HL-60/S4 treated with retinoic acid at 250 ng/mL for 4 days and 3 days (cell line): ENCODE measurements around the gene FUT8.
"Not testable (repeated sequence)": the region's sequence is repeated elsewhere in the genome, so short reads cannot be mapped to it uniquely, and the experiment has no call there.

Experiments used
- in situ Hi-C: fragments of 300-500 bp; cut with MboI; formaldehyde crosslinking; loops from 2 replicates; pipeline ENCODE4 v1.7.0; 2022; ENCODE audit warnings: low sequenced_read_pairs

FUT8 gene

DNA sequence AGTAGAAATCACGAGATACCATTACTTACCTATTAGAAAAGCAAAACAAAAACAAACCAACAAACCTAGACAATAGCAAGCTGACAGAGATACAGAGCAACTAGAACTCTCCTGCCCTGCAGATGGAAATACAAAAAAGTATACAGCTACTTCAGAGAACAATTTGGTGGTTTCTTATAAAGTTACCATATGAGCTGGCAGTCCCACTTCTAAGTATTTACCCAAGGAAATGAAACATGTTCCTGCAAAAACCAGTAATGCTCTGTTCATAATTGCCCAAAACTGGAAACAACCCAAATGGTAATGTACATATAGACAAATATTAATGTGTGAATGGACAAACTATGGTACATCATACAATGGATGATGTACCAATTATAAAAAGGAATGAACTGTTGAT, 31.7 kb downstream of the FUT8 start:
- in situ Hi-C loops = loop anchor here (25.0 kb wide), 1 partner anchor 518 kb away; no protein-coding TSS in a partner anchor

DNA sequence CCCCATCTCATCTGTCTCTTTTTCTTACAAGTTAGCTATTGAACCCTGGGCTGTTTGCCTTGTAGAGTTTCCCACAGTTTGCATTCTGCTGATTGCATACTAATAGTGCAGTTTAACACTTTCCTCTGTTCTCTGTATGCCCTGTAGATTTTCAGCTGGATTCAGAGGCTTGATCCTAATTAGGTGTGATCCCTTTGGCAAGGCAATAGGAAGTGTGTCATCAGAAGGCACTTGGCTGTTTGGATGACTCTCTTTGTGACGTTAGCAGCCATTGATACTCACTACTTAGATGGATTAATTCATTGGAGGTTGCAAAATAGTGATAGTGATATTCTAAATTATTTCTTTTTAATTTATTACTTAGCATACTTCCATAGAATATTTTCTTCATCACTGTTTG, 33.6 kb downstream of the FUT8 start:
- in situ Hi-C loops = loop anchor here (25.0 kb wide), 1 partner anchor 516 kb away; no protein-coding TSS in a partner anchor

DNA sequence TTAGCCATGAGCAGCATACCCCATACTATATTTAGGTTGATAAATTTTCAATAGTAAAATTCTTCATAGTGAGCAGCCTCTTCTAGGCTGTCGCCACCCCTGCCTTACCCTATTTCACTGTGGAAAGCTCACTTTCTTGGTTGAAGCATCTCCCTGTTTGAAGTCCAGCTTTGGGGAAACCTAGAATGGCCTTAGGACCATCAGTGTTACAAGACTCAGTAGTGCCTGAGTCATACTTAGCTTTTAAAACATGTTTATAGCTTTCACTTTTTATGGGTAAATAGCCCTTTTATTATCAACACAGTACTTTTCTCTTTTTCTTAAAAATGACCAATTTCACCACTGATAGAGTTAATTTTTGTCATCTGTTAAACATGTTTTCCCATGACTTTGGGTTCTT, 37.1 kb downstream of the FUT8 start:
- in situ Hi-C loops = loop anchor here (25.0 kb wide), 1 partner anchor 513 kb away; no protein-coding TSS in a partner anchor

DNA sequence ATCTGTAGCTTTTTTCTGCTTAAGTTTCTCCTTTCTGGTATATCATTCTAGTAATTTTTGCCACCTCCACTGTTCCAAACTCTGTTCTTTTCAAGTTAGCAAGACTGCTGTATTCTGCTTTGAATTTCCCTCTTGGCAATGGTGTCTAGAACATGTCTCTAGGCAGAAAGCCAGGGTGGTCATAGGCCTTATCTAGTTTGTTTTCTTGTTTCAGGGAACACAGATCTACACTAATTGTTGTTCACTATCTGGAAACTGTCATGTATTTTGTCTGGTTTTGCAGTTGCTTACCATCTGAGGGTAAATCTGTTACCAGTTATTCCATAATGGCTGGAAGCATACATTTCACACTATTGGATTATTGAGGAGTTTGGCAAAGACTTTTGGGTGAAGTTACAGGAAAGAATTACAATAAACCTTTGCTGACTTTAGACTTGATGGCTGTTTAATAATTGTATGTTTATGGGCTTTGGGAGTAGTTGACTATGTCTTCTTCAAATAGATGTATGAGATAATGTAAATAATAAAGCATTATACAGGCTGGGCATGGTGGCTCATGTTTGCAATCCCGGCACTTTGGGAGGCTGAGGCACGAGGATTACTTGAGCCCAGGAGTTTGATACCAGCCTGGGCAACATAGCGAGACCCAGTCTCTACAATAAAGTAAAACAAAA, 41.4 kb downstream of the FUT8 start:
- in situ Hi-C loops = no loop called here

DNA sequence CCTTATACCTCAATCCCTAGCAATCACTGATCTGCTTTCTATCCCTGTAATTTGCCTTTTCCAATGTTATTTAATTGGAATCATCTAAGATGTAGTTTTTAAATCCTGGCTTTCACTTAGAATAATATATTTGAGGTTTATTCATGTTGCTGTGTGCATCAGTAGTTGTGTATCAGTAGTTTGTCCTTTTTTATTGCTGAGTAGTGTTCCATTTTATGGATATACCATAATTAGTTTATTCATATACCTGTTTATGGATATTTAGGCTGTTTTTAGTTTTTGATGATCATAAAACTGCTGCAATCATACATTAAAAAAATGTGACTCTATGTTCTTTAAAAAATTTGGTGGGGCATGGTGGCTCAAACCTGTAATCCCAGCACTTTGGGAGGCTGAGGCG, 43.7 kb downstream of the FUT8 start:
- in situ Hi-C loops = no loop called here

DNA sequence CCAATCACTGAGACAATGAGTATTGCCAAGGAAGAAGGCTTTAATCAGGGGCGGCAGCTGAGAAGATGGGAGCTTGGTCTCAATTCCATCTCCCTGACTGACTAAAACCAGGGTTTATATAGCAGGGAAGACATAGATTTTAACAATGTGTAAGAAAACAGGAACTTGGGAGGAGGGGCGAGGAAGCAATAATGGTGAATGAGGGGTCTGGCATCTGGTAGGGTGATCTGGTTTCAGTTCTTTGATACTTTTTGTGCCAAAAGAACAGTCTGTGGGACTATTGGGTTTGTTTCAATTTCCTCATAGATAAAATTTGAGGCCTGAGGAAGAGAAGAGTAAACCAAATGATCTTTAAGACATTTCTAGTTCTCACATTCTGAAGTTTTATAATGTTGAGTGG, 49.2 kb downstream of the FUT8 start:
- in situ Hi-C loops = no loop called here

DNA sequence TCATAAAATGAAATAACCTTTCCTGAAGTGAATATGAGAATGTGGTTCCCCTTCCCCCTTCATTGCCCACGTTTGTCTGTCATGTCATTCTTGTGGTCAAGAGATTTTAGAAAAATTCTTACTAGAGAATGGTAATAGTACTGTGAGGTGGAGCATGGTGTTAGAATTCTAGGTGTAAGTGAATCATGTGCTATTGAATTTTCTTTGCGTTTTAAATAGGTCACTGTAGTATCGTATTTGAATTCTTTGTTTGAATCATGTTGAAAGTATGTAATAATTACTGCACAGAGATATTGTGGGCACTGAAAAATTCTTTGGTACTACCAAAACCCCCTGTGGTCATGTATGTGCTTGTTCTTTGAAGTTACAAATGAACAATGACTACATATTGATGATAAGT, 49.9 kb downstream of the FUT8 start:
- in situ Hi-C loops = no loop called here

DNA sequence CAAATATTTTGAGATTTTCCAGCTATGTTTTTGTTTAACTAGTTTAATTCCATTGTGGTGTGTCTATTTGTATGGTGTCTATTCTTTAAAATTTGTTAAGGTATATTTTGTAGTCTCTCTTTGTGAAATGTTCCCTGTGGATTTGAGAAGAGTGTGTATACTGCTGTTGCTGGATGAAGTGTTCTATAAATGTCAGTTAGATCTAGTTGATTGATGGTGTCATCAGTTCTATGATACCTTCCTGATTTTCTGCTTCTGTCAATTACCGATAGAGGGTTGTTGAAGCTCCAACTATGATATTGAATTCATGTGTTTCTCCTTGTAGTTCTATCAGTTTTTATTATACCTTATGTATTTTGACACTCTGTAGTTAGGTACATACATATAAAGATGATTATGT, 53.1 kb downstream of the FUT8 start:
- in situ Hi-C loops = no loop called here

DNA sequence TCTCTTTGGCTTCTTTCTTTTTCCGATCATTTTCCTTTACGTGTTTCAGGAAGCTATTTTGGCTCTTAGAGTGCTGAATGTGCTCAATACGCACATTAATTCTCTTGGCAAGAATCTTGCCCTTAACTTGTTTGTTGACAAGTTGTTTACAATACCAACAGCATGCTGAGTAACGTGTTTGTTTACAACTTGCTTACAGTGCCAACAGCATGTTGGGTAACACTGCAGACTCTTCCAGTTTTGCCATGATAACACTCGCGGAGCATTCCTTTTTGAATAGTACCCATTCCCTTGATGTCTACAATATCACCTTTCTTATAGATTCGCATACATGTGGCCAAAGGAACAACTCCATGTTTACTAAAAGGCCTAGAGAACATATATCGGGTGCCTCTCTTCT, 55.4 kb downstream of the FUT8 start:
- in situ Hi-C loops = not testable (repeated sequence)

DNA sequence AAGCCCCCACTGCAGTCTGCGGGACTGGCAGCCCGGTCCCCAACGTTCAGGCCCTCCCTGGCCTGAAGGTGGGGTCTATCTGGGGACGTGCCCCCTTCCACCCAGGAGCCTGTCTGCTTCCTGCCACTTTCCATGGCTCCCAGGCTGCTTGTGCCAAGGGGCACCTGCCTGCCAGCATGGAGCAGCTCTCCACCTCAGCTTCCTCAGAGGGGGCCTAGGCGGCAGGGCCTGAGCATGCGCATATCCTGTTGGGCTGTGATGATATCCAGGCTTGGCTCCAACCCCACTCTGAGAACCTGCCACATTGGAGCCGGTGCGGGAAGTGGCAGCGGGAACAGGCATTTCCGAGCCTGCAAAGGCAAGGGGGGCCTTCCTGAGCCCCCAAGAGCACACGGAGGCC, 57.4 kb downstream of the FUT8 start:
- in situ Hi-C loops = no loop called here

DNA sequence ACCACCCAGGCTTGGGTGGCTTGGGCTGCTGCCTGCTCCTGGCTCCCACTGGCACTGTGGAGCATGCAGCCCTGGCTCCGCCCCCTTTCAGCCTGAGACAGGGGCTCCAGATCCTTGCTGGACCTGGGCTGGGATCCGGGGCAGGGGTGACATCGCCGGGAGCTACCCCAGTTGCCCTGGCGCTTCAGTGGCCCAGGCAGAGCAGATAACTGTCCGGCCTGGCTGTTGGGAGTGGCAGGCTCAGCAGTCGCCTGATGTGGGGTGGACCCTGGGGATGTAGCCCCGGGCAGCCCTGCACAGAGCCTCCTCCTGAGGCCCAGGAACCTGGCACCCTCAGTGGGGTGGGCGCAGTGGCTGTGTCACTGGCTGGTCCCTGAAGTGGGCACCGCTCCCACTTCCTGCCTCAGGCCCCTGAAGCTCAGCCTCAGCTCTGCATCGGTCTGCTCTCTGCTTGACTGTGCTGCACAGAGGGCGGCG, 57.9 kb downstream of the FUT8 start:
- in situ Hi-C loops = no loop called here

DNA sequence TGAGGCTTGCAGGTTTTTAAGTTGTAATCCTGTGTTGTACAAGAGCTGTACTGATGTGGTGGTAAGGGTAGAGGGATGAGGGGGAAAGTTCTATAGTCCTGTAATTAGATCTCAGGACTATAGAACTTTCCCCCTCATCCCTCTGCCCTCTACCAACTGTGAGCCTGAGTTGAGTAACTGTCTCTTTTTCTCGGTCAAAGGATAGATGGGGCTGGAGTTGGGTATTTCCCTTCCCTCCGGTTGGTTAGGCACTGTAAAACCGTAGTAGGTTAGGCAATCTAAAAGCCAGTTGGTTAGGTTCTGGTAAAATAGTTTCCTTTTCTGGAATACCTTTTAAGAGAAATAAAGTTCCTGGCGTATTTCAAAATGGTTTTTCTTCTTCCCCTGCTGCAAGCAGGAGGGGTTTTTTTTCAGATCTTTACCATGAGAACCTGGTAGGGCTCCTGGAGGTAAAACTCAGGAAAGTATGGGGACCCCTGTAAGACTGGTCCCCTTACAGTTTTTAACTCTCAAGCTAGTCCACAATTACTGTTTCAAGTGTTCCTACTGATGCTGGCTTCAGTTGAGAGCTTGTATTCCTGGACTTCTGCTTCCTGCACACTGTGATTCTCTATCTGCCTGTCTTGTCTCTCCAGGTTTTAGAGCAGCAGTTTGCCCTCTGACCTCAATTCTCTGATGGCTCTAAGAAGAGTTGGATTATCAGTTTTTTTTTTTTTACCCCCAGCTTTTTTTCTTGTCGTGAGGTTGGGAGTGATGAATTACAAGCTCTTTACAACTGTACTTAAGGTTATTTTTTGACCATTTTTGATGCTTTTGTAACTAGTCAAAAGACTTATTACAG, 58.7 kb downstream of the FUT8 start:
- in situ Hi-C loops = no loop called here

DNA sequence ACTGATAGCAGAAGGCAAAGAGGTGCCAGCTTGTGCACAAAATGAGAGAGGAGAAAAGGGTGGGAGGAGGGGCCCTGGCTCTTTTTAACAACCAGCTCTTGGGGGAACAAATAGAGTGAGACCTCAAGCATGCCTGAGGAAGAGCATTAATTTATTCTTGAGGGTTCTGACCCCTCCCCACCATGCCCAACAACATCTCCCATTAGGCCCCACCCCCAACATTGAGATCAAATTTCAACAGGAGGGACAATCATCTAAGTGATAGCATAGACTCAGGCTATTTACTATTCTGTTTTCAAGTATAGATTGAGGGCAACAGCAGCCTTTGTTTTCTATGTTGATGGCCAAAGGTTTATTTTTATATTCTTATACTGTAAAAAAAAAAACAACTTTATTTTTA, 59.7 kb downstream of the FUT8 start:
- in situ Hi-C loops = no loop called here

DNA sequence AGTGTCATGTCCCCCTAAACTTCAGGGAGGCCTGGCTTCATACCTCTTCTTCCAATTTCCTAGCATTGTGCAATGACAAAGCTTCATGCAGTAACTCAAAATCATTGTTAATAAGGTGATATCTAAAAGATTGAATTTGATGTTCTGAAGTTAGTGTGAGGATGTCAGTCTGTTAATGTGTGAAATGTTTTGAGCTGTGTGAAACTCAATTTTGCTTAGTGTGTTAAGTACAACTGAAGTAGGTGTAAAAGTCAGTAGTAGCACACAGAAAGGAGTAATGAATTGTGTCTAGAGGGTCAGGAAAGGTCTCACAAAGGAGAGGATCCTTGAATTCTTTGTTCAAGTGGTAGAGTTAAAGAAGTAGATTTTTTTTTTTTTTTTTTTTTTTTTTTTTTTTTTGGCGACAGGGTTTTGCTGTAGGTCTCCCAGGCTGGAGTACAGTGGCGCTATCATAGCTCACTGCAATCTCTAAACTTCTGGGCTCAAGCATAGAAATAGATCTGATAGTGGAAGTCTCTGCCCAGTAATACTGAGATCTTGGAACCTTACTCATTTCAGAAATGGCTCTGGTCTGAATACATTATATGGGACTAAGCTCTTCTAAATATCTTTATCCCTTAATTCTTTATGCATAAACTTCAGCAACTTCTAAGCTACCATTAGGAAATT, 63.9 kb downstream of the FUT8 start:
- in situ Hi-C loops = no loop called here

DNA sequence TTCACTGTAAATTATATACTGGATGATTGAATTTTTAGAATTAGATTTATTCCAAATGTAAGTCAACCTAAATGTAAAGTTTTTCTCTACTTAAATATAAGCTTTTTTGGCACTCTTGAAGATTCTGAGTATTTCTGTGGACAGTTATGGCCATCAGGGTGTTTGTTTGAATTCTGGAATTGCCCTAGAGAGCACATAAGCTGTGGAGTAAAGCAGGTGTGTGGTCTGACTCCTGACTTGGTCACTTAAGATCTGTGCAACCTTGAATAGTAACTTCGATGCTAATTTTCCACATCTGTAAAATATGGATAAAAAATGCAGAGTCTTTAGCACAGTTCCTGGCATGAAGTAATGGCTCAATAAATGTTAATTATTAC, 64.4 kb downstream of the FUT8 start:
- in situ Hi-C loops = no loop called here

DNA sequence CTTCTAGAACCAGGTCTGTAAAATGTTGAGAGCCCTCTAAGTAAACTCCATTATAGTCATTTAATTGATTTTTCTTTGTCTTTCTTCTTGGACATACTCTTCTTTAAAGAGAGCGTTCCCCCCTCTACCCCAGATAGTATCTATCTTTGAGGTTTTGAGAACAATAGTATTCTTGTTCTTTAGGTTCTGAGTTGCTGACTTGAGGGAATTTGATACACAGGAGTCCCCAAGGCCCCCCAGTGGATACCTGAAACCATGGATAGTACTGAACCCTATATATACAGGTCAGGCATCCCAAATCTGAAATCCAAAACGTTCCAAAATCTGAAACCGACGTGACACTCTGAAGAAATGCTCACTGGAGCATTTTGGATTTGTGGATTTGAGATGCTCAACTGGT, 65.5 kb downstream of the FUT8 start:
- in situ Hi-C loops = no loop called here

DNA sequence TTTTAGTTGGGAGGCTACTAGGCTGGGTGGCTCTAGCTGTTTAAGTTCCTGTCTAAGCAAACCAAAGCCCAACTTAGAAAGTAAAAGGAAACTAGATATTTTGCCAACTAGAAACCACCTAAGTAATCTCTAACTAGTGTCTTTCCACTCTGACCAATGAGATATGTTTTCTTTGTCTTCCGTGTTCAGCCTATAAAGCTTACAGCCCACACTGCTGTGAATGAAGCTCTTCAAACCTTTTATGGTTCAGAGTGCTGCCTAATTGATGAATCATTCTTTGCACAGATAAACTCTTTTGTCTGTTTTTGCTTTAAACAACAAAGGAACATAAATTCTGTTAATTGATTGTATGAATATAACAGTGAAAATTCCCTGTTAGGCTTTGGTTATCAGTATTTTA, 66.1 kb downstream of the FUT8 start:
- in situ Hi-C loops = no loop called here

DNA sequence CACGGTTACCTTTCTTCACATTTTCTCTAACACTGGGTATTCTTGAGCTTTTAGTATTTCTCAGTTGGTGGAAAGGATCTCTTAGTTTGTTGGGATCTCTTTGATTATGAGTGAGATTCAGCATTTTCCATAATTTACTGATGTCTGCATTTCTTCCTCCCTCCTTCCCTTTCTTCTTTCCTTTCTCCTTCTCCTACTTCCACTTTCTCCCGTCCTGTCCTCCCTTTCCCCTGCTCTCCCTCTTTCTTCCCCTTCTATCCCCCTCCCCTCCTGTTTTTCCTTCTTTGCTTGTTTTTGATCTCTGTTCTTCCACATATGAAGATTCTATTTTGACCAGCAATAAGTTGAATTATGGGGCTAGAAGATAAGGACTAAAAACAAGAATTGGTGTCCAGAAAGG, 66.9 kb downstream of the FUT8 start:
- in situ Hi-C loops = no loop called here

DNA sequence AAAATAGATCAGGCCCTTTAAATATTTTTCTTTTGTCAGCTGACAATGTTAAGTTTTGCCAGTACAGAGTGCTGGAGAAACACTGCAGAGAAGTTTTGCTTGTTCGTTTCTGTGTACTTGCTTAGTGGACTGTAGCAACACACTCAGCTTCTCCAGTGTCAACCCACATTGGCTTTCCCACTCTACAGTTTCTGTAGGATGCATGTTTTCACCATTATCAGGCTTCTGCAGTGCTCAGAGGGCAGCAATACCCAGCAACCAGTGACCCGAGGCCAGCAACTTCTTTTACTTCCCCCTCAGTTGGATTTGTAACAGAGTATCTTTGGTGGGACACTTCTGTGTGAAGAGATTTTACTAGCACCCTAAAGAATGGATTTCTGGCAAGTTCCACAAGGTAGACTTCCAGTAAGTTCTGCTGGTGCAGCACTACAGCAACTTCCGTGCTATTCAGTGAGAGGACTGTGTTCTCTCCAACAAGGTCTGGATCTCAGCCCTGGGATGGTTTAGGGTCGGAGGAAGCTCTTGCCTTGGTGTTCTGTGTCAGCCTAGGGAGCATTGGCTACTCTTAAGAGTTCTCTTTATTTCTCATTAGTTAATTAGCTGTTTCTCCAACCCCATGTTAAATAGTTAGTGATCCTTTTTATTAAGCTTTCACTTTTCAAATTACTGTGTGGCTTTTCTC, 70.4 kb downstream of the FUT8 start:
- in situ Hi-C loops = no loop called here

DNA sequence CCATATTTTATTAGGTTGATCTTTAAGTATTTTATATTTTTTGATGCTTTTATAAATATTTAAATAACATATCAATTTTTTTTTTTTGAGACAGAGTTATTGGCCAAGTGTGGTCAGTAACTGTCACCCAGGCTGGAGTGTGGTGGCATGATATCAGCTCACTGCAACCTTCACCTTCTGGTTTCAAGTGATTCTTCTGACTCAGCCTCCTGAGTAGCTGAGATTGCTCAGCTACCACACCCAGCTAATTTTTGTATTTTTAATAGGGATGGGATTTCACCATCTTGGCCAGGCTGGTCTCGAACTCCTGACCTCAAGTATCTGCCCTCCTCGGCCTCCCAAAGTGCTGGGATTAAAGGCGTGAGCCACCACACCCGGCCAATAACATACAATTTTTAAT, 71.1 kb downstream of the FUT8 start:
- in situ Hi-C loops = no loop called here

DNA sequence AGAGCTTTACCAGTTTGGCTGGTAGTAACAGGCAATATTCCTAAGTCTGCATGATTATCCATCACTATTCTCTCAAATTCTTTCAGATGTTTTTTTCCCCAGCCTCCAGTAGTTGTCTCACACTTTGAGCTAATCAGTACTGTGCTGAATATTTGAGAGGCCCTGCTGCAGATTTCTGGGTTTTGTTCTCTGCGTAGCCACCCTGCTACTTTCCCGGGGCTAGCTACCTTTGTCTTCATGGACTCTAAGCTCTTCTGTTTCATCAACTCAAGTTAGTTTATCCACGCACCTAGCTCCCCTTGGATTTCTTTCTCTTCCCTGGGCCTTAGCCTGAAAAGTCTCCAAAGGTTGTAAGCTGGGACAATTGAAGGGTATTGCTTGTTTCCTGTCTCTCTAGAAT, 73.0 kb downstream of the FUT8 start:
- in situ Hi-C loops = no loop called here
